GM12878 (cell line): ENCODE measurements around the gene ALG8. TPM values are rescaled to one million over a fixed set of nuclear protein-coding genes. Genes with fewer than 3 reads are reported as not detected.
A peak's percentile ranks its signal among the peaks of the same experiment; 100 is the strongest.

Experiments
- ATAC-seq: fragments of 200-7000 bp; cut with Tn5 transposase; 3 replicates; pipeline ENCODE4 v1.9.1; 2020; ENCODE audit warnings: mild to moderate bottlenecking, moderate library complexity
- BruUV-seq: library from RNA; stranded (reverse); fragments of 400-500 nt; replicated peaks from 2 replicates; lab custom pipeline; 2021; lab: Mats Ljungman, UMichigan
- CTCF ChIA-PET: fragments of 300-600 bp; sonication (Branson Sonifier 250); formaldehyde crosslinking; extraction: SDS; loops from one replicate; lab custom pipeline; 2021; ENCODE audit warnings: inconsistent platforms; lab: Yijun Ruan, JAX
- POLR2A ChIA-PET: fragments of 350-600 bp; formaldehyde crosslinking; extraction: SDS; loops from one replicate; lab custom pipeline; 2021; ENCODE audit warnings: inconsistent platforms; lab: Charles Lee
- RAD21 ChIA-PET: fragments of 300-600 bp; sonication (Branson Sonifier 250); formaldehyde crosslinking; loops from one replicate; lab custom pipeline; 2023; ENCODE audit warnings: antibody characterized with exemption; ENCODE audit not compliant: unreplicated experiment; lab: Charles Lee
- SMC1A ChIA-PET: fragments of 300-600 bp; sonication (Branson Sonifier 250); formaldehyde crosslinking; loops from one replicate; lab custom pipeline; 2023; ENCODE audit not compliant: unreplicated experiment, uncharacterized antibody; lab: Charles Lee
- DNase-seq: peaks from one replicate; pipeline ENCODE4 v3.0.0-alpha.2; 2011; ENCODE audit warnings: low read depth, low spot score
- FAIRE-seq: peaks from 3 replicates; lab custom pipeline; 2011; peaks lifted over from hg19 to GRCh38; lab: Jason Lieb, UNC
- H2AFZ ChIP-seq: 2 replicates; pipeline ENCODE4 v1.6.0; 2011; ENCODE audit warnings: low read depth, low read length, control low read depth; ENCODE audit not compliant: control insufficient read depth
- H3K27ac ChIP-seq: 2 replicates; pipeline ENCODE4 v1.5.1; 2011; ENCODE audit warnings: control low read depth; ENCODE audit not compliant: control insufficient read depth, insufficient read depth
- H3K27me3 ChIP-seq, 2 experiments: replicated peaks in 1 of 2; 2 replicates each; pipeline versions ENCODE4 v1.6.0 to v1.6.1; 2011; ENCODE audit warnings: low read length in 1 of 2; ENCODE audit not compliant: control insufficient read depth in 2 of 2, insufficient read depth in 2 of 2
- H3K36me3 ChIP-seq, 2 experiments: 2 replicates each; pipeline ENCODE4 v1.5.1; 2011; ENCODE audit warnings: low read length in 1 of 2; ENCODE audit not compliant: control insufficient read depth in 2 of 2, insufficient read depth in 2 of 2
- H3K4me1 ChIP-seq: 2 replicates; pipeline ENCODE4 v1.6.1; 2011; ENCODE audit warnings: mild to moderate bottlenecking, low read length, moderate library complexity, mixed read lengths; ENCODE audit not compliant: control insufficient read depth, insufficient read depth
- H3K4me2 ChIP-seq: 2 replicates; pipeline ENCODE4 v1.6.0; 2011; ENCODE audit warnings: control low read depth; ENCODE audit not compliant: control insufficient read depth, insufficient read depth
- H3K4me3 ChIP-seq: fragments of 200-600 bp; sonication (generic); 2 replicates; pipeline ENCODE4 v1.5.1; 2016
- H3K79me2 ChIP-seq: 2 replicates; pipeline ENCODE4 v1.6.0; 2011; ENCODE audit warnings: low read length; ENCODE audit not compliant: control insufficient read depth, insufficient read depth
- H3K9ac ChIP-seq: 2 replicates; pipeline ENCODE4 v1.8.0; 2011; ENCODE audit warnings: low read length, control low read depth, mixed read lengths; ENCODE audit not compliant: control insufficient read depth, insufficient read depth
- H3K9me3 ChIP-seq: replicated peaks from 3 replicates; pipeline ENCODE4 v1.5.1; 2011; ENCODE audit warnings: mild to moderate bottlenecking, low read length; ENCODE audit not compliant: control insufficient read depth, insufficient read depth
- H4K20me1 ChIP-seq: 2 replicates; pipeline ENCODE4 v1.6.0; 2011; ENCODE audit not compliant: control insufficient read depth, insufficient read depth
- CBFB ChIP-seq: IDR thresholded peaks from 2 replicates; pipeline ENCODE4 v1.6.1; 2016; ENCODE audit warnings: antibody characterized with exemption, low read depth
- CREB1 ChIP-seq: IDR thresholded peaks from 2 replicates; pipeline ENCODE4 v1.6.1; 2012; ENCODE audit warnings: low read depth, mild to moderate bottlenecking, inconsistent platforms
- EP300 ChIP-seq, 2 experiments: fragments of 150-350 bp in 1 of 2; IDR thresholded peaks; 2 replicates each; pipeline ENCODE4 v1.6.1; 2011 to 2012; ENCODE audit warnings: low read depth in 2 of 2, low read length in 2 of 2, borderline replicate concordance in 1 of 2, improper control_type of control experiment in 1 of 2, inconsistent platforms in 1 of 2; ENCODE audit not compliant: control insufficient read depth in 1 of 2
- HDGF ChIP-seq: fragments of 450-650 bp; IDR thresholded peaks from 2 replicates; pipeline ENCODE4 v1.6.1; 2016; ENCODE audit warnings: antibody characterized with exemption
- JUNB ChIP-seq: IDR thresholded peaks from 2 replicates; pipeline ENCODE4 v1.6.1; 2016; ENCODE audit warnings: antibody characterized with exemption, mild to moderate bottlenecking
- MEF2A ChIP-seq: IDR thresholded peaks from 2 replicates; pipeline ENCODE4 v1.6.1; 2011; ENCODE audit warnings: low read depth, mild to moderate bottlenecking, low read length, moderate library complexity; ENCODE audit not compliant: insufficient read depth
- NFYB ChIP-seq: IDR thresholded peaks from 2 replicates; pipeline ENCODE4 v1.6.1; 2011; ENCODE audit warnings: low read depth, mild to moderate bottlenecking, low read length, improper control_type of control experiment, moderate library complexity; ENCODE audit not compliant: insufficient read depth
- NR2C2 ChIP-seq: IDR thresholded peaks from 2 replicates; pipeline ENCODE4 v1.6.1; 2011; ENCODE audit warnings: borderline replicate concordance, low read depth; ENCODE audit not compliant: control insufficient read depth, insufficient read length
- PML ChIP-seq: IDR thresholded peaks from 2 replicates; pipeline ENCODE4 v1.6.1; 2012; ENCODE audit warnings: low read length, inconsistent platforms
- POLR2A ChIP-seq: IDR thresholded peaks from 2 replicates; pipeline ENCODE4 v1.6.1; 2011; ENCODE audit warnings: low read depth, mild to moderate bottlenecking, low read length
- STAT3 ChIP-seq: IDR thresholded peaks from 2 replicates; pipeline ENCODE4 v1.6.1; 2011; ENCODE audit warnings: low read depth, low read length, improper control_type of control experiment
- TCF3 ChIP-seq: IDR thresholded peaks from 2 replicates; pipeline ENCODE4 v1.6.1; 2012; ENCODE audit warnings: low read depth, mild to moderate bottlenecking, low read length, borderline replicate concordance; ENCODE audit not compliant: insufficient read depth
- WGBS: methylation state at CpG from one replicate; pipeline ENCODE4 v1.1.6; 2016; ENCODE audit warnings: low lambda C conversion rate; ENCODE audit not compliant: insufficient replicate concordance, insufficient coverage; ENCODE audit errors: missing lambda C conversion rate; 5-methylcytosine and 5-hydroxymethylcytosine counted together
- in situ Hi-C: fragments of 300-500 bp; cut with MboI; formaldehyde crosslinking; loops from 9 replicates; pipeline ENCODE4 v1.14.3; 2018; ENCODE audit warnings: mixed read lengths
- intact Hi-C: fragments of 100-400 bp; cut with micrococcal nuclease; formaldehyde crosslinking; loops from one replicate; pipeline ENCODE4 v1.14.2; 2022; ENCODE audit not compliant: unreplicated experiment
- polyA plus RNA-seq, 11 experiments: library from polyadenylated mRNA; depleted of rRNA in 4 of 11; unstranded in 6 of 11; stranded (reverse) in 5 of 11; fragments of >200 nt; fragmentation: Nextera tagmentation in 4 of 11; fragmentation: Illumina TruSeq in 1 of 11; extraction: Ambion mirVana in 4 of 11; extraction: Trizol in 1 of 11; gene quantifications; 1 replicate in 1 of 11; 2 replicates in 10 of 11; pipeline versions ENCODE4 v1.2.1 to v1.2.3, GENCODE V29; 2011 to 2016; ENCODE audit warnings: inconsistent platforms in 2 of 11, missing spikeins in 2 of 11, low read depth in 1 of 11
- total RNA-seq, 4 experiments: library from RNA; depleted of rRNA in 3 of 4; stranded (reverse); fragments of >200 nt in 3 of 4; fragmentation: Illumina TruSeq in 1 of 4; extraction: Trizol in 1 of 4; gene quantifications; 2 replicates each; pipeline versions ENCODE4 v1.2.1 to v1.2.3, GENCODE V29; 2013 to 2021
- TF ChIP-seq, protein P1 (sequence below): IDR thresholded peaks from 2 replicates; pipeline ENCODE4 v1.6.1; 2012; ENCODE audit warnings: low read length, inconsistent platforms
- TF ChIP-seq, protein P2 (sequence below): fragments of 450-650 bp; IDR thresholded peaks from 2 replicates; pipeline ENCODE4 v1.6.1; 2018; ENCODE audit warnings: mild to moderate bottlenecking, low read depth, moderate library complexity; ENCODE audit not compliant: partially characterized antibody

The ALG8 gene
- total and polyA plus RNA-seq, 10 of the 15 experiments (the other 5 are each of a cell fraction or from before 2014, with no cell fraction given), result 45.7 to 105 (median 68.4) TPM

DNA sequence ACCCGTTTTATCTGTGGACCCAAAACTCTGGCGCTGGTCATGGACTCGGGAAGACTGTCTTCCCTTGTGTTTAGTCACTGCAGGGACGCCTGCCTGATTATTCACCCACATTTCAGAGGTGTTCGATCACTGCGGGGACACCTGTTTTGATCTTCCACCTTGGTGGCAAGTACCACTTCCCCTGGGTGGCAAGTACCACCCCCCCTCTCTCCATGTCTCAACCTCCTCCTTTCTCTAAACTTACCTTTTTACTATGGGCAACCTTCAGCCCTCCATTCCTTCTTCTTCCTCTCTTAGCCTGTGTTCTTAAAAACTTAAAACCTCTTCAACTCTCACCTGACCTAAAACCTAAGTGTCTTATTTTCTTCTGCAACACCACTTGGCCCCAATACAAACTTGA, 57.8 kb downstream of the ALG8 start (continued):
- TF ChIP-seq HDGF (no peak), STAT3 (no peak), CREB1 (no peak), EP300 (IDR thresholded peaks at IDR 0.05; ENCODE audit: borderline replicate concordance in 1 of 2, control insufficient read depth in 1 of 2, low read depth in 2 of 2, low read length in 2 of 2) (no peak)

- Histone ChIP-seq H3K27ac (no peak overlapping the region), H3K9me3 (no peaks in the 10 kb centered on the region), H3K4me2 (no peak overlapping the region), H3K4me1 (peaks cover 4% of the 10 kb centered on the region), H3K9ac (no peak overlapping the region), H4K20me1 (peaks cover 4% of the 10 kb centered on the region; the same call in 1 of the 2 replicates), H3K79me2 (peaks cover 37% of the 10 kb centered on the region)
- SMC1A ChIA-PET, result interaction anchor here (1.4 kb wide), 1 partner anchor 146 kb away, joined by 3 read pairs; no protein-coding TSS in a partner anchor
- FAIRE-seq, result no peak
- no peak for TF ChIP-seq POLR2A
- TF ChIP-seq MEF2A, result no peak
- TF ChIP-seq, protein P1, sequence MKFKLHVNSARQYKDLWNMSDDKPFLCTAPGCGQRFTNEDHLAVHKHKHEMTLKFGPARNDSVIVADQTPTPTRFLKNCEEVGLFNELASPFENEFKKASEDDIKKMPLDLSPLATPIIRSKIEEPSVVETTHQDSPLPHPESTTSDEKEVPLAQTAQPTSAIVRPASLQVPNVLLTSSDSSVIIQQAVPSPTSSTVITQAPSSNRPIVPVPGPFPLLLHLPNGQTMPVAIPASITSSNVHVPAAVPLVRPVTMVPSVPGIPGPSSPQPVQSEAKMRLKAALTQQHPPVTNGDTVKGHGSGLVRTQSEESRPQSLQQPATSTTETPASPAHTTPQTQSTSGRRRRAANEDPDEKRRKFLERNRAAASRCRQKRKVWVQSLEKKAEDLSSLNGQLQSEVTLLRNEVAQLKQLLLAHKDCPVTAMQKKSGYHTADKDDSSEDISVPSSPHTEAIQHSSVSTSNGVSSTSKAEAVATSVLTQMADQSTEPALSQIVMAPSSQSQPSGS, result no peak
- TF ChIP-seq NFYB, result no peak
- no peak for TF ChIP-seq CBFB
- no peak for TF ChIP-seq PML
- no peak for TF ChIP-seq TCF3
- TF ChIP-seq JUNB, result no peak
- TF ChIP-seq, protein P2, sequence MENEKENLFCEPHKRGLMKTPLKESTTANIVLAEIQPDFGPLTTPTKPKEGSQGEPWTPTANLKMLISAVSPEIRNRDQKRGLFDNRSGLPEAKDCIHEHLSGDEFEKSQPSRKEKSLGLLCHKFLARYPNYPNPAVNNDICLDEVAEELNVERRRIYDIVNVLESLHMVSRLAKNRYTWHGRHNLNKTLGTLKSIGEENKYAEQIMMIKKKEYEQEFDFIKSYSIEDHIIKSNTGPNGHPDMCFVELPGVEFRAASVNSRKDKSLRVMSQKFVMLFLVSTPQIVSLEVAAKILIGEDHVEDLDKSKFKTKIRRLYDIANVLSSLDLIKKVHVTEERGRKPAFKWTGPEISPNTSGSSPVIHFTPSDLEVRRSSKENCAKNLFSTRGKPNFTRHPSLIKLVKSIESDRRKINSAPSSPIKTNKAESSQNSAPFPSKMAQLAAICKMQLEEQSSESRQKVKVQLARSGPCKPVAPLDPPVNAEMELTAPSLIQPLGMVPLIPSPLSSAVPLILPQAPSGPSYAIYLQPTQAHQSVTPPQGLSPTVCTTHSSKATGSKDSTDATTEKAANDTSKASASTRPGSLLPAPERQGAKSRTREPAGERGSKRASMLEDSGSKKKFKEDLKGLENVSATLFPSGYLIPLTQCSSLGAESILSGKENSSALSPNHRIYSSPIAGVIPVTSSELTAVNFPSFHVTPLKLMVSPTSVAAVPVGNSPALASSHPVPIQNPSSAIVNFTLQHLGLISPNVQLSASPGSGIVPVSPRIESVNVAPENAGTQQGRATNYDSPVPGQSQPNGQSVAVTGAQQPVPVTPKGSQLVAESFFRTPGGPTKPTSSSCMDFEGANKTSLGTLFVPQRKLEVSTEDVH, result no peak
- no peak for TF ChIP-seq NR2C2
- TF ChIP-seq, all 136 proteins: peak for 0
- Histone ChIP-seq H3K4me3 (no peak overlapping the region), H2AFZ (peak overlapping the region; percentile 3), H3K36me3 (peaks cover 0 to 3% of the 10 kb centered on the region in 2 experiments; a peak in 1 of 4 replicates), H3K27me3 (no peaks in the 10 kb centered on the region)
- in situ Hi-C loops, result no loop called here
- RAD21 ChIA-PET, result interaction anchor here (2.7 kb wide), 1 partner anchor 483 kb away, joined by 7 read pairs; no protein-coding TSS in a partner anchor
- ATAC-seq (no peak), DNase-seq (no peak)
- intact Hi-C loops, result no loop called here
- CTCF ChIA-PET, result no interaction called here
- 88% methylated on average over 11 of the region's 11 CpGs for WGBS
- BruUV-seq, result no TSS peak
- POLR2A ChIA-PET, result no interaction called here
Measured at GRCh38 chr11:78080818-78081495, 58.5 kb downstream of the ALG8 start.
